ENCODE results near the gene HGS.

- TF ChIP-seq CTCF (IDR thresholded peaks at IDR 0.05) (no peak), EZH2phosphoT487 (IDR thresholded peaks at IDR 0.05) (no peak)
These were observed 55.1 kb downstream of the HGS start for GRCh38 chr17:81738801-81739393.

All from neural progenitor cell (in vitro differentiated cells).